K562 (cell line): ENCODE data around the gene RWDD1. TPM values are rescaled to one million over a fixed set of nuclear protein-coding genes. Genes with fewer than 3 reads are reported as not detected.

Experiments
- ATAC-seq: fragments of 200-7000 bp; cut with Tn5 transposase; 3 replicates; pipeline ENCODE4 v1.9.1; 2020; ENCODE audit warnings: moderate library complexity
- BruUV-seq: library from RNA; stranded (reverse); fragments of 400-500 nt; replicated peaks from 2 replicates; lab custom pipeline; 2021; lab: Mats Ljungman, UMichigan
- CTCF ChIA-PET: fragments of 300-600 bp; formaldehyde crosslinking; extraction: SDS; loops from one replicate; lab custom pipeline; 2021; ENCODE audit warnings: low intra/inter-chr PET ratio; lab: Yijun Ruan, JAX
- POLR2A ChIA-PET: fragments of 300-600, 350-650 bp; sonication (Branson Sonifier 250); formaldehyde crosslinking; extraction: SDS; loops from one replicate; lab custom pipeline; 2021; ENCODE audit warnings: antibody characterized with exemption, inconsistent platforms; lab: Yijun Ruan, JAX
- DNase-seq, 4 experiments: peaks; one replicate each; pipeline versions ENCODE4 v3.0.0 to v3.0.0-alpha.2; 2011 to 2018; ENCODE audit warnings: low spot score in 3 of 4, mixed read lengths in 3 of 4; ENCODE audit errors: extremely low read depth in 1 of 4
- FAIRE-seq: peaks from 2 replicates; lab custom pipeline; 2011; peaks lifted over from hg19 to GRCh38; lab: Jason Lieb, UNC
- H2AFZ ChIP-seq: 2 replicates; pipeline ENCODE4 v1.6.0; 2011; ENCODE audit warnings: low read depth, low read length, control low read depth, inconsistent platforms
- H3K27ac ChIP-seq: fragments of 200-600 bp; 3 replicates; pipeline ENCODE4 v1.8.0; 2011; ENCODE audit warnings: low read depth, mild to moderate bottlenecking, control low read depth, inconsistent platforms, low read length, moderate library complexity, mixed read lengths; ENCODE audit errors: extremely low read depth
- H3K27me3 ChIP-seq, 2 experiments: fragments of 300-600 bp in 1 of 2; 2 replicates in 1 of 2; 3 replicates in 1 of 2; pipeline versions ENCODE4 v1.6.0 to v1.8.0; 2011; ENCODE audit warnings: inconsistent platforms in 2 of 2, low read length in 2 of 2, mild to moderate bottlenecking in 1 of 2, mixed read lengths in 1 of 2, moderate library complexity in 1 of 2; ENCODE audit not compliant: control insufficient read depth in 2 of 2, insufficient read depth in 2 of 2
- H3K36me3 ChIP-seq: fragments of 300-600 bp; 3 replicates; pipeline ENCODE4 v1.8.0; 2011; ENCODE audit warnings: mild to moderate bottlenecking, low read length, inconsistent platforms; ENCODE audit not compliant: control insufficient read depth, insufficient read depth
- H3K4me1 ChIP-seq, 2 experiments: fragments of 200-600 bp in 1 of 2; replicated peaks in 1 of 2; 2 replicates in 1 of 2; 3 replicates in 1 of 2; pipeline versions ENCODE4 v1.5.1 to v1.8.0; 2011; ENCODE audit warnings: inconsistent platforms in 2 of 2, low read length in 2 of 2, mild to moderate bottlenecking in 1 of 2, mixed read lengths in 1 of 2, moderate library complexity in 1 of 2; ENCODE audit not compliant: control insufficient read depth in 2 of 2, insufficient read depth in 2 of 2
- H3K4me2 ChIP-seq: 2 replicates; pipeline ENCODE4 v1.6.1; 2011; ENCODE audit warnings: low read length, control low read depth, inconsistent platforms, mixed read lengths; ENCODE audit not compliant: insufficient read depth
- H3K4me3 ChIP-seq: fragments of 200-600 bp; sonication (generic), shearing (Covaris generic); 2 replicates; pipeline ENCODE4 v1.5.1; 2016; ENCODE audit warnings: control low read depth, inconsistent platforms
- H3K79me2 ChIP-seq: fragments of 200-600 bp; 3 replicates; pipeline ENCODE4 v1.8.0; 2011; ENCODE audit warnings: low read length, inconsistent platforms; ENCODE audit not compliant: control insufficient read depth, insufficient read depth
- H3K9ac ChIP-seq, 2 experiments: 2 replicates each; pipeline versions ENCODE4 v1.6.0 to v1.6.1; 2011; ENCODE audit warnings: low read depth in 2 of 2, low read length in 2 of 2, control low read depth in 1 of 2, inconsistent platforms in 1 of 2, mild to moderate bottlenecking in 1 of 2, mixed read lengths in 1 of 2; ENCODE audit not compliant: insufficient read depth in 1 of 2
- H3K9me1 ChIP-seq: one replicate; pipeline ENCODE4 v1.6.0; 2011; ENCODE audit warnings: inconsistent platforms, mild to moderate bottlenecking, low read length, moderate library complexity; ENCODE audit not compliant: control insufficient read depth, insufficient read depth
- H3K9me3 ChIP-seq: replicated peaks from 2 replicates; pipeline ENCODE4 v1.5.1; 2011; ENCODE audit warnings: low read depth, low read length, inconsistent platforms; ENCODE audit not compliant: control insufficient read depth, insufficient read depth
- H4K20me1 ChIP-seq: replicated peaks from 2 replicates; pipeline ENCODE4 v1.6.1; 2011; ENCODE audit warnings: low read length, inconsistent platforms, mixed read lengths; ENCODE audit not compliant: control insufficient read depth, insufficient read depth
- HOMEZ ChIP-seq: fragments of 250-450 bp; sonication (Bioruptor Pico); IDR thresholded peaks from 2 replicates; pipeline ENCODE4 v1.4.0; 2020; ENCODE audit warnings: mild to moderate bottlenecking, moderate library complexity
- JUND ChIP-seq, 2 experiments: IDR thresholded peaks; 2 replicates in 1 of 2; 3 replicates in 1 of 2; pipeline ENCODE4 v1.6.1; 2011; ENCODE audit warnings: borderline replicate concordance in 2 of 2, low read depth in 2 of 2, low read length in 2 of 2, improper control_type of control experiment in 1 of 2, missing biosample characterization in 1 of 2, missing genetic modification characterization in 1 of 2, missing genetic modification reagents in 1 of 2
- REST ChIP-seq, 2 experiments: fragments of 450-650 bp; formaldehyde crosslinking in 1 of 2; IDR thresholded peaks; 2 replicates each; pipeline versions ENCODE4 v1.4.0 to v1.6.1; 2014 to 2020; ENCODE audit warnings: mild to moderate bottlenecking in 2 of 2, borderline replicate concordance in 1 of 2, low read depth in 1 of 2
- SLC30A9 ChIP-seq: fragments of 250-450 bp; sonication (Bioruptor Pico); IDR thresholded peaks from 2 replicates; pipeline ENCODE4 v1.8.0; 2022; ENCODE audit warnings: mild to moderate bottlenecking, moderate library complexity
- TFE3 ChIP-seq: fragments of 450-650 bp; formaldehyde crosslinking; IDR thresholded peaks from 2 replicates; pipeline ENCODE4 v1.4.0; 2020; ENCODE audit warnings: mild to moderate bottlenecking, mixed read lengths
- ZBTB43 ChIP-seq: sonication (generic); formaldehyde crosslinking; IDR thresholded peaks from 2 replicates; pipeline ENCODE4 v1.8.0; 2023; ENCODE audit warnings: mild to moderate bottlenecking, missing genetic modification reagents
- ZNF212 ChIP-seq: fragments of 450-650 bp; formaldehyde crosslinking; IDR thresholded peaks from 2 replicates; pipeline ENCODE4 v1.4.0; 2020; ENCODE audit warnings: mild to moderate bottlenecking
- ZNF41 ChIP-seq: fragments of 250-450 bp; sonication (Bioruptor Pico); conservative IDR thresholded peaks from 2 replicates; pipeline ENCODE4 v1.4.0; 2020; ENCODE audit warnings: mild to moderate bottlenecking
- WGBS: fragments of 100-300 bp; shearing (Covaris generic); methylation state at CpG from one replicate; pipeline ENCODE4 v1.1.6; 2016; ENCODE audit warnings: low coverage, mixed read lengths; ENCODE audit not compliant: insufficient coverage; ENCODE audit errors: missing lambda C conversion rate; 5-methylcytosine and 5-hydroxymethylcytosine counted together
- in situ Hi-C: fragments of 300-500 bp; cut with MboI; formaldehyde crosslinking; loops from 4 replicates; pipeline ENCODE4 v1.15.0; 2018; ENCODE audit warnings: inconsistent platforms, mixed read lengths
- intact Hi-C: fragments of 100-400 bp; cut with micrococcal nuclease; formaldehyde crosslinking; loops from 2 replicates; pipeline ENCODE4 v1.14.2; 2022
- polyA plus RNA-seq, 8 experiments: library from polyadenylated mRNA; depleted of rRNA in 4 of 8; stranded (reverse) in 5 of 8; unstranded in 3 of 8; fragments of >200 nt; fragmentation: Nextera tagmentation in 2 of 8; fragmentation: Illumina TruSeq in 1 of 8; extraction: Ambion mirVana in 2 of 8; extraction: Trizol in 1 of 8; gene quantifications; 2 replicates each; pipeline versions ENCODE4 v1.2.1 to v1.2.3, GENCODE V29; 2011 to 2014; ENCODE audit warnings: inconsistent platforms in 1 of 8, missing spikeins in 1 of 8
- total RNA-seq, 7 experiments: library from RNA; depleted of rRNA in 6 of 7; stranded (reverse); fragments of >200 nt in 6 of 7; fragmentation: Illumina TruSeq in 2 of 7; extraction: Trizol in 2 of 7; gene quantifications; 2 replicates each; pipeline versions ENCODE4 v1.2.1 to v1.2.3, GENCODE V29; 2011 to 2021; ENCODE audit warnings: low replicate concordance in 1 of 7

The RWDD1 gene
- total and polyA plus RNA-seq, 9 of the 15 experiments (the other 6 are each of a cell fraction or from before 2014, with no cell fraction given) = 31.9 to 89.8 (median 48.7) TPM

- no peak overlapping the region for H3K9ac ChIP-seq
- POLR2A ChIA-PET = no interaction called here
- H3K4me2 ChIP-seq = no peak overlapping the region
These were observed 42.5 kb upstream of the RWDD1 start for GRCh38 chr6:116528780-116529179.

More at GRCh38 chr6:116528780-116529179, 42.5 kb upstream of the RWDD1 start:
- TF ChIP-seq ZNF41 (CRISPR knock-in tag) (no peak), JUND (IDR thresholded peaks at IDR 0.05; ENCODE audit: borderline replicate concordance, low read depth, low read length) (no peak), JUND (tag; IDR thresholded peaks at IDR 0.05; ENCODE audit: borderline replicate concordance, low read depth, low read length) (no peak), TFE3 (CRISPR knock-in tag) (no peak), ZNF212 (CRISPR knock-in tag) (no peak), REST (IDR thresholded peaks at IDR 0.05; ENCODE audit: borderline replicate concordance) (no peak), REST (CRISPR knock-in tag; IDR thresholded peaks at IDR 0.05; ENCODE audit: low read depth) (no peak), HOMEZ (no peak), SLC30A9 (no peak), ZBTB43 (no peak)
- in situ Hi-C loops (no loop called here), intact Hi-C loops (no loop called here)
- CTCF ChIA-PET = interaction anchor here (0.5 to 1.6 kb wide), 2 partner anchors 158 to 242 kb away, joined by 3 to 4 read pairs; no protein-coding TSS in a partner anchor
- no peaks in the 10 kb centered on the region for H3K9me1 ChIP-seq
- no peak overlapping the region for H3K27ac ChIP-seq
- no TSS peak for BruUV-seq
- no peak for DNase-seq
- H3K9me3 ChIP-seq = no peaks in the 10 kb centered on the region
- H3K4me1 ChIP-seq = peaks cover 0 to 2% of the 10 kb centered on the region in 2 experiments; a peak in 1 of 5 replicates
- FAIRE-seq = no peak
- H3K4me3 ChIP-seq = no peak overlapping the region
- 3% methylated on average over 3 of the region's 3 CpGs for WGBS
- no peaks in the 10 kb centered on the region for H3K36me3 ChIP-seq
- no peak for ATAC-seq
- H3K27me3 ChIP-seq = peaks cover 0 to 4% of the 10 kb centered on the region in 2 experiments; a peak in 2 of 5 replicates
- H3K79me2 ChIP-seq = no peaks in the 10 kb centered on the region
- H2AFZ ChIP-seq = no peak overlapping the region
- H4K20me1 ChIP-seq = no peaks in the 10 kb centered on the region
